Measurements from ENCODE around the gene SMIM28. TPM values are rescaled to one million over a fixed set of nuclear protein-coding genes. Genes with fewer than 3 reads are reported as not detected.

SMIM28 gene
- total RNA-seq, 1 donor from 2014 or later = not detected

DNA sequence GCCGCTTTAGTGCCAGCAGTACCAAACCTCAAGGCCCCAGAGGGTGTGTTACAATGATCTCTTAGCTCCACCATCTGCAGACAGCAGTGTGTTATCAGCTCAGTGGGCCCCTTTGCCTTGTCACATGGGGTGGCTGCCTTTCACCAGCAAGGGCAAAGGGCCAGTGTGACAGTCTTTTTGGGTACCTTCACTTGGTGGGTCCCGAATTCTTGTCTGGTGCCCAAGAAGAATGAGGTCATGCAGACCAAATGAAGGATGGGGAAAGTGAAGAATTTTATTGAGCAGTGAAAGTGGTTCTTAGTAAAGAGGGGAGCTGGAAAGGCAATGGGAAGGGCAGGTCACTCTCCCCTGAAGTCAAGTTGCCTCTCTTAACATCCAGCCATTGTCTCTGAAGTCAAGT lies 2.9 kb upstream of the SMIM28 start:
- Mint-ChIP-seq H3K27me3 (ENCODE audit: low read depth) (no peaks in the 10 kb centered on the region), H3K9me3 (no peaks in the 10 kb centered on the region), H3K4me3 (no peak overlapping the region), H3K4me1 (peaks cover 25% of the 10 kb centered on the region), H3K36me3 (no peaks in the 10 kb centered on the region), H3K27ac (no peak overlapping the region)
- no peak for DNase-seq (ENCODE audit: low spot score in 2 of 2, unreplicated experiment in 2 of 2)
- TF ChIP-seq, protein P1, sequence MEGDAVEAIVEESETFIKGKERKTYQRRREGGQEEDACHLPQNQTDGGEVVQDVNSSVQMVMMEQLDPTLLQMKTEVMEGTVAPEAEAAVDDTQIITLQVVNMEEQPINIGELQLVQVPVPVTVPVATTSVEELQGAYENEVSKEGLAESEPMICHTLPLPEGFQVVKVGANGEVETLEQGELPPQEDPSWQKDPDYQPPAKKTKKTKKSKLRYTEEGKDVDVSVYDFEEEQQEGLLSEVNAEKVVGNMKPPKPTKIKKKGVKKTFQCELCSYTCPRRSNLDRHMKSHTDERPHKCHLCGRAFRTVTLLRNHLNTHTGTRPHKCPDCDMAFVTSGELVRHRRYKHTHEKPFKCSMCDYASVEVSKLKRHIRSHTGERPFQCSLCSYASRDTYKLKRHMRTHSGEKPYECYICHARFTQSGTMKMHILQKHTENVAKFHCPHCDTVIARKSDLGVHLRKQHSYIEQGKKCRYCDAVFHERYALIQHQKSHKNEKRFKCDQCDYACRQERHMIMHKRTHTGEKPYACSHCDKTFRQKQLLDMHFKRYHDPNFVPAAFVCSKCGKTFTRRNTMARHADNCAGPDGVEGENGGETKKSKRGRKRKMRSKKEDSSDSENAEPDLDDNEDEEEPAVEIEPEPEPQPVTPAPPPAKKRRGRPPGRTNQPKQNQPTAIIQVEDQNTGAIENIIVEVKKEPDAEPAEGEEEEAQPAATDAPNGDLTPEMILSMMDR (IDR thresholded peaks at IDR 0.05; ENCODE audit: unreplicated experiment) = no peak

DNA sequence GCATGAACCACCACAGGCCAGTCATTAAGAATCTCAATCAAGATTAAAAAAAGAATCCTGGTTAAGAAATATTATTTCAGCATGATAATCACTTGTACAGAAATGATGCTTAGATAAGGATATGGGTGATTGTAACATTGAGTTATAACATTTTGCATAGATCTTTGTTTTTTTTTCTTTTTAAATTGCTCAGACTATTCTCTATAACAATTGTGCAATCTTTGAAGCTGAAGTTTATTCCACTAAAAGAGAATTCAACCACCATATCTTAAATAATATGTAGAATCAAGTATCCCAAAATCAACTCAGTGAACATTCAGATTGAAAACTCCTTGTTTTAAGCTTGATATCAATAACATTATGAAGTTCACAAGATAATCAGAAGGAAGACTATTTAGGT lies 663 bp upstream of the SMIM28 start:
- H3K4me1 Mint-ChIP-seq = peaks cover 8% of the 10 kb centered on the region
- H3K27ac Mint-ChIP-seq = no peak overlapping the region
- H3K36me3 Mint-ChIP-seq = no peaks in the 10 kb centered on the region
- no peak overlapping the region for H3K4me3 Mint-ChIP-seq
- DNase-seq (ENCODE audit: low spot score in 2 of 2, unreplicated experiment in 2 of 2) = no peak
- H3K27me3 Mint-ChIP-seq (ENCODE audit: low read depth) = no peaks in the 10 kb centered on the region
- no peaks in the 10 kb centered on the region for H3K9me3 Mint-ChIP-seq
- TF ChIP-seq, protein P1 (IDR thresholded peaks at IDR 0.05; ENCODE audit: unreplicated experiment) = no peak

DNA sequence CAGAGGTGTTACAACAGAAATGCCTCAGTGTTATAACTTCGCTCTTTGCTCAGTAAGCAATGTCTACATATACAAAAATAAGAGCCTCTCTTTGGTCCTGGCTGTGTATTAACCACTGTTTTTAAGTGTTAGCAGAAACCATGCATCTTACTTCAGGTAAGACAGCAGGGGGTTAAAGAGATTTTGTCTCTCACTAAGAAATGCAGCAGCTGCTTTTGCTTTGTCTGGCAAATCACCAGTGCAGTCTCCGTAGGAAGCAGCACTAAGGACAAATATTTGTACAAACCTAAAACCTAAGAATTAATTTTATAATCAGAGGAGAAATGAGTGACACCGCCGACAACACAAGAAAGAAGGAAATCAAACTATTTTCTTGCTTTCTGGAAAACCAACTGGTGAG lies 758 bp downstream of the SMIM28 start:
- Mint-ChIP-seq H3K4me3 (no peak overlapping the region), H3K4me1 (peaks cover 6% of the 10 kb centered on the region), H3K36me3 (no peaks in the 10 kb centered on the region), H3K27me3 (ENCODE audit: low read depth) (no peaks in the 10 kb centered on the region), H3K9me3 (no peaks in the 10 kb centered on the region), H3K27ac (no peak overlapping the region)
- DNase-seq (ENCODE audit: low spot score in 2 of 2, unreplicated experiment in 2 of 2) = no peak
- TF ChIP-seq, protein P1 (IDR thresholded peaks at IDR 0.05; ENCODE audit: unreplicated experiment) = no peak

DNA sequence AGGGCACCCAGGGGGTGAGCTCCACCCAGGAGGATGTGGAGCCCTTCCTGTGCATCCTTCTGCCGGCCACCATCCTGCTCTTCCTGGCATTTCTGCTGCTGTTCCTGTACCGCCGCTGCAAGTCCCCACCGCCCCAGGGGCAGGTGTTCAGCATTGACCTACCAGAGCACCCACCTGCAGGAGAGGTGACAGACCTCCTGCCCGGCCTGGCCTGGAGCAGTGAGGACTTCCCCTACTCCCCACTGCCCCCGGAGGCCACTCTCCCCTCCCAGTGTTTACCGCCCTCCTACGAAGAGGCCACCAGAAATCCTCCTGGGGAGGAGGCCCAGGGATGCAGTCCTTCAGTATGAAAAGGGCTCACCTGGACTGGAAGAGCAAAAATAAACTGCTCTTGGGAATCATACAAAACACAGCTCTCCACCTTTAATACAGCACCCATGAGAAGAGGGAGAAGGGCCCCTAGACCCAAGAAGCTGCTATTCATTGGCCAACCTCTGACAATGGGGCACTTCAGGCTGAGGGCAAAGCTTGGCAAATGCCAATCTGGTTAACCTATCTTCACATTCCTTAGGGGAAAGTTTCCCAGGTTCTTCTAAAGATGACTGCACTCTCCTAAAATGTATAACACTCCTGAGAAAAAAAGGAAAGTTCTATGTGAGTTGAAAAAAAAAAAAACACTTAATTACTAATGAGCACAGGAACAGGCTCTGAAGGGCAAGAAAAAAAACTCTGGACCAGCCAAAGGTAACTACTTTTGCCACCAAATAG lies 5.0 kb downstream of the SMIM28 start:
- no peaks in the 10 kb centered on the region for H3K27me3 Mint-ChIP-seq (ENCODE audit: low read depth)
- H3K27ac Mint-ChIP-seq = peak overlapping the region; percentile 53
- H3K9me3 Mint-ChIP-seq = no peaks in the 10 kb centered on the region
- DNase-seq (ENCODE audit: low spot score in 2 of 2, unreplicated experiment in 2 of 2) = no peak
- TF ChIP-seq, protein P1 (IDR thresholded peaks at IDR 0.05; ENCODE audit: unreplicated experiment) = no peak
- peaks cover 13% of the 10 kb centered on the region for H3K4me1 Mint-ChIP-seq
- no peaks in the 10 kb centered on the region for H3K36me3 Mint-ChIP-seq
- no peak overlapping the region for H3K4me3 Mint-ChIP-seq

DNA sequence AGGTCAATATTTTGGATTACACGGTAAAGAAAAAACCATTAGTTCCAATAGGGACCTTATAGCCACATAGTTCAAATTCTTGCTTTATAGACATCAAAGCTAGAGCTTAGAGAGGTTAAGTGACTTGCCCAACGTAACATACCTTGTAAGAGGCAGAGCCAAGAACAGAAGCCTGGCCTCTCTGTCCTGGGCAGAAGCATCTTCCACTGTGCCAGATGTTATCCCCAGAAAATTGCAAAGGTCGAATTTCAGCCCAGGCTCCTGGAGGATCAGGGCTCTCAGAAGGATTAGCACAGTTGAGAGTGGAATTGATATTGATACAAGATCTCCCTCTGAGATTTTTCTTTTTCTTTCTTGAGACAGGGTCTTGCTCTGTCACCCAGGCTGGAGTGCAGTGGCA lies 6.1 kb downstream of the SMIM28 start:
- Mint-ChIP-seq H3K9me3 (no peaks in the 10 kb centered on the region), H3K4me1 (peaks cover 16% of the 10 kb centered on the region)

More for the DNA sequence above, 6.1 kb downstream of the SMIM28 start:
- TF ChIP-seq, protein P1 (IDR thresholded peaks at IDR 0.05; ENCODE audit: unreplicated experiment) = no peak
- no peak for DNase-seq (ENCODE audit: low spot score in 2 of 2, unreplicated experiment in 2 of 2)
- Mint-ChIP-seq H3K27me3 (ENCODE audit: low read depth) (no peaks in the 10 kb centered on the region), H3K36me3 (no peaks in the 10 kb centered on the region), H3K27ac (peak overlapping the region; percentile 16), H3K4me3 (no peak overlapping the region)

Measured in mesothelial cell of epicardium (in vitro differentiated cells).